ENCODE measurements around the gene CSMD2. TPM values are rescaled to one million over a fixed set of nuclear protein-coding genes. Genes with fewer than 3 reads are reported as not detected.
"Not testable (repeated sequence)": the region's sequence is repeated elsewhere in the genome, so short reads cannot be mapped to it uniquely, and the experiment has no call there.

The CSMD2 gene
- polyA plus RNA-seq, 1 donor from 2014 or later: not detected

DNA sequence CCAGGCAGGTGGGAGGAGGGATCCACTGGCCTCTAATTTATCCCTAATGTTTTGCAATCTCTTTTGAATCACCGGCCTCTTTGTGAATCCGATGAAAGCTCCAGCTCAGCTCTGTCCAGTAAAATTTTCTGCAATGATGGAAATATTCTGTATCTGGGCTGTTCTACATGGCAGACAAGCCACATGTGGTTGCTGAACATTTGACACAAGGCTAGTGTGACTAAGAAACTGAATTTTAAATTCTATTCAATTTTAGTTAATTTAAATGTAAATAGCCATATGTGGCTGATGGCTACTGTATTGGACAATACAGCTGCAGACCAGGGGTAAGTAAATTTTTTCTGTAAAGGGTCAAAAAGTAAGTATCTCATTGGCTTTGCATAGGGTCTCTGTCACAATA, 135.1 kb downstream of the CSMD2 start:
- H3K4me3 Mint-ChIP-seq: no peak overlapping the region
- peaks cover 9% of the 10 kb centered on the region for H3K27me3 Mint-ChIP-seq
- H3K4me1 Mint-ChIP-seq: no peaks in the 10 kb centered on the region
- H3K36me3 Mint-ChIP-seq: no peaks in the 10 kb centered on the region
- H3K9me3 Mint-ChIP-seq: no peaks in the 10 kb centered on the region
- no peak overlapping the region for H3K27ac Mint-ChIP-seq

DNA sequence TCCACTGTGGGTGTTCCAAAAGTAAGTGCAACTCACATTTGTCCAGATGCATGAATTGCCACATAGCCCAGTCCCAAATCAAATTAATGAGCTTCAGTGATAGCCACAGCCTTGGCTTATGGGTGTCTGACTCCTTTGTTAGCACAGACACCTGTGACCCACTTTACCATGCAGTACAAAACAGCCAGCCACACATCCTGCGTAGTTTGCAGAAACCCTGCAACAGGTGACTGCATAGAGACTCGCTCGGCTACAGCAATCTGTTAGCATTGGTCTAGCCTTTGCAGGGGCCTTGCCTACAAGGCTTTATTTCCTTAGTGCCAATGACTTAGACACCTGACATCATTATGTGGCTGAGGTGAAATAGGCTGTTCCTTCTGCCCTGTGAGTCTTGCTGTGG, 135.5 kb downstream of the CSMD2 start:
- H3K4me1 Mint-ChIP-seq: no peaks in the 10 kb centered on the region
- H3K27me3 Mint-ChIP-seq: peaks cover 9% of the 10 kb centered on the region
- H3K4me3 Mint-ChIP-seq: no peak overlapping the region
- no peaks in the 10 kb centered on the region for H3K36me3 Mint-ChIP-seq
- H3K27ac Mint-ChIP-seq: no peak overlapping the region
- no peaks in the 10 kb centered on the region for H3K9me3 Mint-ChIP-seq

DNA sequence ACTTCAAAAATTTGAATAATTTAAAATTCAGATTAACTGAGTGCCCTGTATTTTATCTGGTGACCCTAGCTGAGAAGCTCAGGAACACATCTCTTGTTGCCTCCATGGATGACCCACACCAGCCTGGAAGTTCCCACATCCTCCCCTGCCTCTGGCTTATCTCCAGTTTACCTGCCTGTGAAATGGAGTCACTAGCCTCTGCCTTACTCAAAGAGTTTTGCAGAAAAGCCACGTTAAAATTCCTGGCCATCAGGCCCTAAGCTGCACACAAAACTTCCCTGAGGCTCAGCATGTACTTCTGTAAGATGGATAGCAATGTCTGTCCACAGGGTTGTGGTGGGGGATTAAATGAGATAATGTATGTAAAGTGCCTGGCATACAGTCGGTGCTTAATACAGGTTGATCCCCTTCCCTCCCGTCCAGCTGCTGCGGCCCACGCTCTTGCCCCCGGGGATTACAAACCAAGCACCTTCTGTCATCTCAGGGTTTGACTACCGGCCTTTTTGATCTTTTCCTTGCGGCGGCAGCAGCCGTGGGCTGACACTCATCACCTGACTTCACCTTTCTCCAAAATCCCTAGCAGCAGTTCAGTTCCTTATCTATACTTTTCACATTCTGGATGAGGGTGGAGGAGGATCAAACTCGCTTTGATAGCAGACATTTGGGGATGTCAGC, 136.5 kb downstream of the CSMD2 start:
- H3K36me3 Mint-ChIP-seq: no peaks in the 10 kb centered on the region
- H3K27ac Mint-ChIP-seq: no peak overlapping the region
- peaks cover 9% of the 10 kb centered on the region for H3K27me3 Mint-ChIP-seq
- no peak overlapping the region for H3K4me3 Mint-ChIP-seq
- no peaks in the 10 kb centered on the region for H3K4me1 Mint-ChIP-seq
- no peaks in the 10 kb centered on the region for H3K9me3 Mint-ChIP-seq

DNA sequence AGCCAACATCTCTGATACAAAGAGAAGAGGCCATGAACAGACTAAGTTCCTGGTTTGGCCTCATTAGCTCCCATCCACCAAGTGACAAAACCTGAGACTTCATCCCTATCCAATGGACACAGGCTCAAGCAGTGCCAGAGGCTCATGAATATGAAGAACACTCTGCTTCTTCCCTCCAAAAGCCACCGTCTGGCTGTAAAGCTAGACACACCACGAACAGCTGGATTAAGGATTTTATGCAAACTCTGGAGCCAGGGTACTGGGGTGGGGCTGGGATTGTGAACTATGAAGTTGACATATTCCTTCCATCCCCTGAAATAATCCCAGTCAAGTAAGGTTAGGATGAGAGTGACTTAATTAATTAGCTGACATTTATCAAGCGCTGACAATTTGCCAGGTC, 139.4 kb downstream of the CSMD2 start:
- Mint-ChIP-seq H3K36me3 (peaks cover 2% of the 10 kb centered on the region), H3K27me3 (peaks cover 15% of the 10 kb centered on the region), H3K27ac (no peak overlapping the region), H3K4me1 (no peaks in the 10 kb centered on the region), H3K9me3 (no peaks in the 10 kb centered on the region), H3K4me3 (no peak overlapping the region)

DNA sequence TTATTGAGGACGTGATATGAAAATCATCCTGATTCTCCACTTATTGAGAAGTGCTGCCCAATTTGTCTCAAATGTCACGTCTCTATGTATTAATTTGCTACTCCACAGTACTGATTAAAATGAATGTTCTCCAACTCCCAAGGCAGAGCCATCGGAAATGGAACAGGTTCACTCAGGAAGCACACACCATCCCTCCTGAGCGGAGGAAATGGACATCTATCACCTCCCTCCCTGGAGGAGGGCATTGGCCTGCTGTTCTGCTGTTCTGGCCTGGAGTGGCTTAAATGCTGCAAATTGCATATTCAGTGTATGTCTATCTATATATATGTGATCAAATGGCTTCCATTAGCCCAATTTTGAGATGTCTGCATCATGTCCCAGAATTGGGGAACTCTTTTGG, 140.5 kb downstream of the CSMD2 start:
- Mint-ChIP-seq H3K4me1 (no peaks in the 10 kb centered on the region), H3K27me3 (peaks cover 15% of the 10 kb centered on the region), H3K9me3 (no peaks in the 10 kb centered on the region), H3K36me3 (peaks cover 2% of the 10 kb centered on the region), H3K27ac (no peak overlapping the region), H3K4me3 (no peak overlapping the region)

DNA sequence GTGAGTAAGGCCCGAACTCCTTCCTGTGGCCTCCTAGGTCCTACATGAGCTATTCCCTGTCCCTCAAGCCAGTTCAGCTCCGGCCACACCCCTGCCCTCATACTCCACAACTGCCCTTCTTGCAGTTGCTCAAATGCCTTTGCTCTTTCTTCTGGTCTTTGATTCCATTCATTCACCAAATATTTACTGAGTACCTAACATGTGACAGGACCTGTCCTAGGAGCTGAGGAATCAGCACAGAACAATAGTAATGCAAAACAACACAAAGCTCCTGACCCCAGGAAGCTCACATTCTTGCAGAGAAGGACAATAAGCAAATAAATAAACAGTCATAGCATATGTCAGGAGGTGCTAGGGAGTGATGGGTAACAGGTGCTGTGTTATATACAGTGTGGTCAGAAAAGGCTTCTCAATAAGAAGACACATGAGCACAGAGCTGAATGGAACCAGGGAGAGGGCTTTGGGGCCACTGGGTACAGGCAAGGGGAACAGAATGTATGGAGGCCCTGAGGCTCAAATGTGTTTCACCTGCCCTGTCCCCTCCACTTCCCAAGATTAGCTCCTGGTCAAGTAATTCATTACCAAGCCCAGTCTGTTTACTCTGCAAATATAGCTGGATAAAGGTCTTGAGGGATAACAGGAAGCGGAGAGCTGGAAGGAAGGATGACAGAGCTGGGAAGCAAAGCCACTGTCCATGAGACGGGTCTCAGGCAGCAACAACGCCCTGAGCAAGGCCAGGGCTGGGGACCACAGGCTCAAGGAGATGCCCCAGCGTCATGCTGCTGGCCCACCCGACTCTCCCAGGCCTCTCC, 145.1 kb downstream of the CSMD2 start:
- peaks cover 0 to 4% (median 4%) of the 10 kb centered on the region in 3 donors for H3K9me3 Mint-ChIP-seq
- peaks cover 9% of the 10 kb centered on the region for H3K27me3 Mint-ChIP-seq
- no peaks in the 10 kb centered on the region for H3K4me1 Mint-ChIP-seq
- H3K4me3 Mint-ChIP-seq: no peak overlapping the region
- peaks cover 2% of the 10 kb centered on the region for H3K36me3 Mint-ChIP-seq
- no peak overlapping the region for H3K27ac Mint-ChIP-seq

DNA sequence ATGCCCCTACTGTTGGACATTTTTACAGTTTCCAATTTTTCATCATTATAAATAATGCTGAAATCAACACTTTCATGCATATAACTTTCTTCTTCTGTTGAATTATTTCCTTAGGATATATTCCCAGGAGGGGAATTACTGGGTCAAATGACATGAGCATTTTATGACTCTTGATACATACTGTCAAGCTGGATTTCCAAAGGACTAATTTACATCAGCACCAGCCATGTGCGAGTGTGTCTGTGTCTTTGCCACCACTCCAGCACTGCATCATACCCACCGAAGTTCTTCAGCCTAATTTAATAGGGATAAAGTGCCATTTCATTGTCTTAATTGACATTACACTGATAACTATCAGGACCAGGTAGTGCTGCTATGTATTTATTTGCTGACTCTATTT, 146.7 kb downstream of the CSMD2 start:
- H3K27ac Mint-ChIP-seq: no peak overlapping the region
- peaks cover 0 to 4% (median 4%) of the 10 kb centered on the region in 3 donors for H3K9me3 Mint-ChIP-seq
- no peaks in the 10 kb centered on the region for H3K4me1 Mint-ChIP-seq
- H3K27me3 Mint-ChIP-seq: peaks cover 18% of the 10 kb centered on the region
- no peak overlapping the region for H3K4me3 Mint-ChIP-seq
- H3K36me3 Mint-ChIP-seq: peaks cover 2% of the 10 kb centered on the region

DNA sequence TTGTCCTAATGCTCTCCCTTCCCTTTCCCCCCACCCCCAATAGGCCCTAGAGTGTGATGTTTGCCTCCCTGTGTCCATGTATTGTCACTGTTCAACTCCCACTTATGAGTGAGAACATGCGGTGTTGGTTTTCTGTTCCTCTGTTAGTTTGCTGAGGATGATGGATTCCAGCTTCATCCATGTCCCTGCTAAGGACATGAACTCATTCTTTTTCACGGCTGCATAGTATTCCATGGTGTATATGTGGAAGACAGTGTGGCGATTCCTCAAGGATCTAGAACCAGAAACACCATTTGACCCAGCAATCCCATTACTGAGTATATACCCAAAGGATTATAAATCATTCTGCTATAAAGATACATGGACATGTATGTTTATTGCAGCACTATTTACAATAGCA, 148.7 kb downstream of the CSMD2 start:
- H3K4me1 Mint-ChIP-seq, H3K27ac Mint-ChIP-seq, H3K9me3 Mint-ChIP-seq, H3K36me3 Mint-ChIP-seq, H3K4me3 Mint-ChIP-seq: not testable (repeated sequence)
- peaks cover 17% of the 10 kb centered on the region for H3K27me3 Mint-ChIP-seq

DNA sequence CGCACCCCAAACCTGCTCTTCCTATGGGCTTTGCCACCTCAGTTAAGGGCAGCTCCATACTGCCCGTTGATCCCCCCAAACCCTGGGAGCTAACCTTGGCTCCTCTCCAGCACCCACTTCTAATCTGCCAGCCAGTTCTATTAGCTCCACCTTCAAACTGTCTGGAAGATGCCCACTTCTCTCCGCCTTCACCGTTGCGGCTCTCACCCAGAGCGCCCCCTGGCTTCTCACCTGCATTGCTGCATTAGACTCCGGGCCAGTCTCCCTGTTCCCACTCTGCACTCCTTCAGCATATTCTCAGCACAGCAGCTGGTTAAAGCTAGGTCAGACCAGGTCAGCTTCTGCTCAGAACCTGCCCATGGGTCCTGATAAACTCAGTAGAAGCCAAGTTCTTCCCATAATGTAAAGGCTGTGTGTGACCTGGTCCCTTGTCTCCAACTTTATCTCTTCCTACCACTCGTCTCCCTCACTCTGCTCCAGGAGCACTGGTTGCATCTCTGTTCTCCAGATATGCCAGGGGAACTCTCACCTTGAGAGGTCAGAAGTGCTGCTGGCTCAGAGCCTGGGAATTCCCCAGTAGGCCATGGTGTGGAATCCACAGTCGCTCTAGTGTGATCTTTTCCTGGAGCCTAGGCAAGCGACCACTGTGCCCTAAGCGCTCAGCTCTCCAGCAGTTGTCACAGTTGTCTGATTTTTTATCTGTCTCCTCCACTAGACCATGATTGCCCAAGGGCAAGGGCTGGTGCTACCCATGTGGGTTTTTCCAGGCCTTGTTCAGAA, 150.9 kb downstream of the CSMD2 start:
- Mint-ChIP-seq H3K9me3 (peaks cover 0 to 4% (median 4%) of the 10 kb centered on the region in 3 donors), H3K4me3 (no peak overlapping the region), H3K36me3 (no peaks in the 10 kb centered on the region), H3K4me1 (no peaks in the 10 kb centered on the region), H3K27ac (no peak overlapping the region), H3K27me3 (peaks cover 15% of the 10 kb centered on the region)

DNA sequence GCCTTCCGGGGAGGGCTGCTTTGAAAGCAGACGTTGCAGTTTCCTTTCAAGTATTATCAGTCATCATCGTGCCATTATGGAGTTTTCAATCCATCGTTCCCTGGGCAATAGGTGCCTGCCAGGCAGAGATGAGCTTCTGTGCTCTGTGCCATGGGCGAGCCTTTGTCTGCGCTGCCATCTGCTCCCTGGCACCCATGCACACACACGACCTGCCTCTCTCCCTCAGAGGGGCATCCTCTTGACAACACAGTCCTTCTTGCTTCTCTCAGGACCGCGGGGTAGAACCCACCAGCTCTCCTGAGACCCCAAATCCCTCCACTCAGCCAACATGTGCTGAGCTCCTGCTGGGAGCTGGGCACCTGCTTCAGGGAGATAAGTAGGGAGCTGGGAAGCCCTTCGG, 151.9 kb downstream of the CSMD2 start:
- Mint-ChIP-seq H3K4me3 (no peak overlapping the region), H3K9me3 (peaks cover 0 to 4% (median 4%) of the 10 kb centered on the region in 3 donors), H3K4me1 (no peaks in the 10 kb centered on the region), H3K36me3 (no peaks in the 10 kb centered on the region), H3K27me3 (peaks cover 15% of the 10 kb centered on the region), H3K27ac (no peak overlapping the region)

DNA sequence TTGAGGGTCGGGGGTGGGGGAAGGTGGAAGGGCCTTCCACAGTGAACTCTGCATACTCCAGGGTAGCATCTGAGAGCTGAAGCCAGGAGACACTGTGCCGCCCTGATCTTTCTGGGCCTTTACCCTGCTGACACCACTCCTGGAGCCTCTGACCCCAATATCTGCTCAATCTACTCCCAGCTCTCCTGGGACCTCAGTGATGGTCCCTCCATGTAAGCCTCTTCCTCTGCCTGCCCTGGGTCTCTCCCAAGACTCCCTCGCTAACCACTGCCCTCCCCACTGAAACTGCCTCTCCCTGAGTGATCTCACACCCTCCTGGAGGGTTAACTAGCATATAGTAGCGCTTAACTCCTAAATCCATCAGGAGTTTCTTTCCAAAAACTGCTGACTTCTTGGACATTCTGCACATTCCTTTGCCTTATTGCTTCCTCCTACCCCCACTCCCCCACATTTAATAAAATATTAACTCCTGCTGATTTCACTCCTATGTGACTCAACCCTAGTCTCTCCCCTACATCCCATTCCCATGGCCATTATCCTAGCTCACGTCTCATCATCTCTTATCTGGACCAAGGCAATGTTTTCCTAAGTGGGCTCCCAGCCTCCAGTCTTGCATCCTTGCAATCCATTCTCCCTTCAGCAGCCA, 155.6 kb downstream of the CSMD2 start:
- H3K9me3 Mint-ChIP-seq: no peaks in the 10 kb centered on the region
- no peak overlapping the region for H3K27ac Mint-ChIP-seq
- H3K4me1 Mint-ChIP-seq: no peaks in the 10 kb centered on the region
- peaks cover 13% of the 10 kb centered on the region for H3K27me3 Mint-ChIP-seq
- H3K4me3 Mint-ChIP-seq: no peak overlapping the region
- H3K36me3 Mint-ChIP-seq: no peaks in the 10 kb centered on the region

DNA sequence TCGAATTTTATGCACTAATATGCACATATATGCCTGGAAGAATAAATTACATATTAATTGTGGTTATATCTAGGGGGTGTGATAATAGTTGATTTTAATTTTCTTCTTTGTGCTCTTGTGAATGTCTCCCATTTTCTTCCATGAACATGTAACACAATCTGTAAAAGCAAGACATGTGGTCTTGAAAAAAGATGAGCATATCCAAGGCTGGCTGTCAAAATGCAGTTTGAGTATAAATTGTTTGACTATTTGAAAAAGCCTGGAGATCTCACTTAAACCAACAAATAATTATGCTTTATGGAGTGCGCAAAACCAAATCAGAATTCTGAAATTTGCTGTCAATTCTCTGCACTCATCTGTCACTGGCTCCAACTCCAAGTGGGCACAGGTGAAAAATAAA, 157.3 kb downstream of the CSMD2 start:
- Mint-ChIP-seq H3K9me3 (no peaks in the 10 kb centered on the region), H3K4me3 (no peak overlapping the region), H3K36me3 (no peaks in the 10 kb centered on the region), H3K27me3 (peaks cover 5% of the 10 kb centered on the region), H3K4me1 (no peaks in the 10 kb centered on the region), H3K27ac (no peak overlapping the region)

DNA sequence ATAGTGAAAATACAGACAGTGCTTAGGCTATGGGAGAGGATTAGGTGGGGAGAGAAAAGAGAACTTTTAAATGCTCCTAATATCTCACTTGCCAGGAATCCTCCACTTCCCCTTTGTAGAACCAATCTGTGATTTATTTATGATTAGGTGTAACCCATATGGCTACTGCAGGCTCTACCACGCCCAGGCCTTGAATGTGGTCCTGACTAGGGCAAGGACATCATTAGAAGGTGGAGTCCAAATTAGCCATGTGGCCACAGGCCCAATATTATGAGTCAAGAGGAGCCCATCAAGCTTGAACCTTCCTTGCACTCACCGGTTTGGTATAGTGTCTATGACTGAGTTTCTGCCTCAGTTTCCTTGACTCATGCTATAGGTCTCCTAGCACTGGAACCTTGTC, 159.7 kb downstream of the CSMD2 start:
- no peaks in the 10 kb centered on the region for H3K36me3 Mint-ChIP-seq
- H3K27me3 Mint-ChIP-seq: peaks cover 4% of the 10 kb centered on the region
- H3K4me3 Mint-ChIP-seq: no peak overlapping the region
- no peak overlapping the region for H3K27ac Mint-ChIP-seq
- H3K4me1 Mint-ChIP-seq: no peaks in the 10 kb centered on the region
- H3K9me3 Mint-ChIP-seq: no peaks in the 10 kb centered on the region

DNA sequence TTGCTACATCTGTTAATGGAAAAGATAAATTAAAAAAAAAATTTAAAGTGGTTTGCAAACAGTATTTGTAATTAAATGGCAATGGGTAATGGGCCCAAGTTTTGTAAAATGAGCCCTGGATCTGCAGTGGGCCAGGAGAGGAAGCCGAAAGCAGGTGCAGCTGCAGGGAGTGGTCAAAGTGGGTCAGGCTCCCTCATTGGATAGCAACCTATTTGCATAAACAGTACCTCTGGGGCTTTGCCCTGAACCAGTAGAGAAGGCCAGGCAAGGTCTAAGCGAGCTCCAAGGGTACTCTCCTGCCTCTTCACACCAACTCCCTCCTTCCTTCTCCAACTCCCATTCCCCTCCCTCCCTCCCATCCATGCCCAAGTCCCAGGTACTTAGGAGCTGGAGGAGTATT, 162.2 kb downstream of the CSMD2 start:
- Mint-ChIP-seq H3K27me3 (peaks cover 2% of the 10 kb centered on the region), H3K4me1 (no peaks in the 10 kb centered on the region), H3K9me3 (no peaks in the 10 kb centered on the region), H3K27ac (no peak overlapping the region), H3K36me3 (no peaks in the 10 kb centered on the region), H3K4me3 (no peak overlapping the region)
